ENCODE measurements around the gene VTA1.
"Not testable (repeated sequence)": the region's sequence is repeated elsewhere in the genome, so short reads cannot be mapped to it uniquely, and the experiment has no call there.

The VTA1 gene

GRCh38 chr6:142130814-142131213, 16.2 kb upstream of the VTA1 start:
- no peak overlapping the region for H3K9ac ChIP-seq (ENCODE audit: low read depth, low read length, poor library complexity, severe bottlenecking)
- no peak overlapping the region for H3K4me2 ChIP-seq (ENCODE audit: low read depth, low read length, poor library complexity, severe bottlenecking)
- H3K9me2 ChIP-seq (replicated peaks; ENCODE audit: low read depth, low read length) = no peaks in the 10 kb centered on the region
- no peak for TF ChIP-seq CTCF (conservative IDR thresholded peaks at IDR 0.05; ENCODE audit: low read length)
- TF ChIP-seq EZH2phosphoT487 (IDR thresholded peaks at IDR 0.05; ENCODE audit: borderline replicate concordance) = no peak
- peaks cover 17% of the 10 kb centered on the region for H3K27me3 ChIP-seq (ENCODE audit: insufficient read depth, low read length, poor library complexity, severe bottlenecking)
- H3K79me2 ChIP-seq (ENCODE audit: insufficient read depth, low read length) = no peaks in the 10 kb centered on the region
- no peak overlapping the region for H3K4me3 ChIP-seq (ENCODE audit: low read length, poor library complexity, severe bottlenecking)
- no peaks in the 10 kb centered on the region for H3K36me3 ChIP-seq (ENCODE audit: insufficient read depth, low read length)
- H2AFZ ChIP-seq (ENCODE audit: low read length) = no peak overlapping the region
- H4K20me1 ChIP-seq (ENCODE audit: insufficient read depth, low read length, poor library complexity, severe bottlenecking) = no peaks in the 10 kb centered on the region
- H3F3A ChIP-seq (ENCODE audit: low read depth) = no peaks in the 10 kb centered on the region
- H3K9me3 ChIP-seq (ENCODE audit: insufficient read depth, low read depth, low read length) = no peaks in the 10 kb centered on the region
- no peaks in the 10 kb centered on the region for H3K4me1 ChIP-seq (ENCODE audit: insufficient read depth, low read length, poor library complexity, severe bottlenecking)

GRCh38 chr6:142132625-142133024, 14.4 kb upstream of the VTA1 start, which contains the start of gene GJE1:
Gene GJE1 (plus strand): TSS chr6:142132925. CDS start chr6:142133159, 234 bp downstream.
- H3K4me1 ChIP-seq (ENCODE audit: insufficient read depth, low read length, poor library complexity, severe bottlenecking) = no peaks in the 10 kb centered on the region
- no peak for TF ChIP-seq CTCF (conservative IDR thresholded peaks at IDR 0.05; ENCODE audit: low read length)
- no peak for TF ChIP-seq EZH2phosphoT487 (IDR thresholded peaks at IDR 0.05; ENCODE audit: borderline replicate concordance)
- H2AFZ ChIP-seq (ENCODE audit: low read length) = no peak within 1 kb of the TSS
- H3F3A ChIP-seq (ENCODE audit: low read depth) = no peaks in the 10 kb centered on the region
- no peaks in the 10 kb centered on the region for H3K36me3 ChIP-seq (ENCODE audit: insufficient read depth, low read length)
- no peaks in the 10 kb centered on the region for H3K9me2 ChIP-seq (replicated peaks; ENCODE audit: low read depth, low read length)
- H3K9me3 ChIP-seq (ENCODE audit: insufficient read depth, low read depth, low read length) = no peaks in the 10 kb centered on the region
- no peaks in the 10 kb centered on the region for H4K20me1 ChIP-seq (ENCODE audit: insufficient read depth, low read length, poor library complexity, severe bottlenecking)
- no peaks in the 10 kb centered on the region for H3K79me2 ChIP-seq (ENCODE audit: insufficient read depth, low read length)
- H3K4me2 ChIP-seq (ENCODE audit: low read depth, low read length, poor library complexity, severe bottlenecking) = no peak within 1 kb of the TSS
- no peak within 1 kb of the TSS for H3K4me3 ChIP-seq (ENCODE audit: low read length, poor library complexity, severe bottlenecking)
- H3K27me3 ChIP-seq (ENCODE audit: insufficient read depth, low read length, poor library complexity, severe bottlenecking) = peaks cover 17% of the 10 kb centered on the region
- no peak within 1 kb of the TSS for H3K9ac ChIP-seq (ENCODE audit: low read depth, low read length, poor library complexity, severe bottlenecking)

GRCh38 chr6:142138876-142139275, 8.2 kb upstream of the VTA1 start:
- TF ChIP-seq EZH2phosphoT487 (IDR thresholded peaks at IDR 0.05; ENCODE audit: borderline replicate concordance) = no peak
- TF ChIP-seq CTCF (conservative IDR thresholded peaks at IDR 0.05; ENCODE audit: low read length) = no peak
- Histone ChIP-seq H2AFZ (ENCODE audit: low read length) (no peak overlapping the region), H3K36me3 (ENCODE audit: insufficient read depth, low read length) (no peaks in the 10 kb centered on the region), H3K9me2 (replicated peaks; ENCODE audit: low read depth, low read length) (no peaks in the 10 kb centered on the region), H4K20me1 (ENCODE audit: insufficient read depth, low read length, poor library complexity, severe bottlenecking) (no peaks in the 10 kb centered on the region), H3K4me2 (ENCODE audit: low read depth, low read length, poor library complexity, severe bottlenecking) (no peak overlapping the region), H3K9ac (ENCODE audit: low read depth, low read length, poor library complexity, severe bottlenecking) (no peak overlapping the region), H3K9me3 (ENCODE audit: insufficient read depth, low read depth, low read length) (no peaks in the 10 kb centered on the region), H3K4me3 (ENCODE audit: low read length, poor library complexity, severe bottlenecking) (no peak overlapping the region), H3K27me3 (ENCODE audit: insufficient read depth, low read length, poor library complexity, severe bottlenecking) (peaks cover 18% of the 10 kb centered on the region), H3K4me1 (ENCODE audit: insufficient read depth, low read length, poor library complexity, severe bottlenecking) (no peaks in the 10 kb centered on the region), H3F3A (ENCODE audit: low read depth) (no peaks in the 10 kb centered on the region), H3K79me2 (ENCODE audit: insufficient read depth, low read length) (no peaks in the 10 kb centered on the region)

- not testable (repeated sequence) for H3K4me2 ChIP-seq (ENCODE audit: low read depth, low read length, poor library complexity, severe bottlenecking); H3K4me3 ChIP-seq (ENCODE audit: low read length, poor library complexity, severe bottlenecking); H3K9me2 ChIP-seq (replicated peaks; ENCODE audit: low read depth, low read length); H3K9me3 ChIP-seq (ENCODE audit: insufficient read depth, low read depth, low read length); H2AFZ ChIP-seq (ENCODE audit: low read length); H3K36me3 ChIP-seq (ENCODE audit: insufficient read depth, low read length); H3K4me1 ChIP-seq (ENCODE audit: insufficient read depth, low read length, poor library complexity, severe bottlenecking); H3K9ac ChIP-seq (ENCODE audit: low read depth, low read length, poor library complexity, severe bottlenecking); H3K79me2 ChIP-seq (ENCODE audit: insufficient read depth, low read length); H4K20me1 ChIP-seq (ENCODE audit: insufficient read depth, low read length, poor library complexity, severe bottlenecking); H3F3A ChIP-seq (ENCODE audit: low read depth)
- peaks cover 29% of the 10 kb centered on the region for H3K27me3 ChIP-seq (ENCODE audit: insufficient read depth, low read length, poor library complexity, severe bottlenecking)
Observed at GRCh38 chr6:142141531-142141930, 5.5 kb upstream of the VTA1 start.
